ENCODE data around the gene FAM181B. TPM values are rescaled to one million over a fixed set of nuclear protein-coding genes. Genes with fewer than 3 reads are reported as not detected.

The FAM181B gene
- polyA plus RNA-seq, 1 donor (not counting 4 experiments of a cell fraction or from before 2014, with no cell fraction given), result 0.01 TPM

DNA sequence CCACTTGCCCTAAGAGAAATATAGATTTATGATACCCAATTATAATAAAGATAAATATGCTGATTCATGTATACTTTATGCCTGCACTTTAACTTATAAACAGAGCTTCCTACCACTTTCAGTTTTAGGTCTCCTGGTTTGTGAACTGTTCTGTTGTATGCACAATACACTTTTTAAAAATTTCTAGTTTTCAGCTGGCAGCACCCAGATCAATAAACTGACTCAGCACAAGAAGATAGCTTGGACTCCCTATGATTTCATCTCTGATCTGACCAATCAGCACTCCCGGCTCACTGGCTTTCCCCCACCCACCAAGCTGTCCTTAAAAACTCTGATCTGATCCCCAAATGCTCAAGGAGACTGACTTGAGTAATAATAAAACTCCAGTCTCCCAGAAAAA, 33.5 kb upstream of the FAM181B start:
- H3K9ac ChIP-seq (ENCODE audit: control insufficient read depth, extremely low read depth, insufficient read depth, low read length), result no peak overlapping the region
- no peak overlapping the region for H3K27ac ChIP-seq (ENCODE audit: control insufficient read depth, insufficient read depth, low read length)
- H4K20me1 ChIP-seq (ENCODE audit: control insufficient read depth, extremely low read depth, insufficient read depth, low read length), result no peaks in the 10 kb centered on the region
- no peaks in the 10 kb centered on the region for H3K27me3 ChIP-seq (ENCODE audit: control insufficient read depth, extremely low read depth, insufficient read depth, low read length)
- FAIRE-seq, result no peak
- no peak overlapping the region for H2AFZ ChIP-seq (ENCODE audit: control insufficient read depth, low read length)
- no peaks in the 10 kb centered on the region for H3K9me1 ChIP-seq (ENCODE audit: control insufficient read depth, extremely low read depth, insufficient read depth, low read length)
- no peak for TF ChIP-seq EZH2 (IDR thresholded peaks at IDR 0.05; ENCODE audit: low read length)
- TF ChIP-seq, protein P1, sequence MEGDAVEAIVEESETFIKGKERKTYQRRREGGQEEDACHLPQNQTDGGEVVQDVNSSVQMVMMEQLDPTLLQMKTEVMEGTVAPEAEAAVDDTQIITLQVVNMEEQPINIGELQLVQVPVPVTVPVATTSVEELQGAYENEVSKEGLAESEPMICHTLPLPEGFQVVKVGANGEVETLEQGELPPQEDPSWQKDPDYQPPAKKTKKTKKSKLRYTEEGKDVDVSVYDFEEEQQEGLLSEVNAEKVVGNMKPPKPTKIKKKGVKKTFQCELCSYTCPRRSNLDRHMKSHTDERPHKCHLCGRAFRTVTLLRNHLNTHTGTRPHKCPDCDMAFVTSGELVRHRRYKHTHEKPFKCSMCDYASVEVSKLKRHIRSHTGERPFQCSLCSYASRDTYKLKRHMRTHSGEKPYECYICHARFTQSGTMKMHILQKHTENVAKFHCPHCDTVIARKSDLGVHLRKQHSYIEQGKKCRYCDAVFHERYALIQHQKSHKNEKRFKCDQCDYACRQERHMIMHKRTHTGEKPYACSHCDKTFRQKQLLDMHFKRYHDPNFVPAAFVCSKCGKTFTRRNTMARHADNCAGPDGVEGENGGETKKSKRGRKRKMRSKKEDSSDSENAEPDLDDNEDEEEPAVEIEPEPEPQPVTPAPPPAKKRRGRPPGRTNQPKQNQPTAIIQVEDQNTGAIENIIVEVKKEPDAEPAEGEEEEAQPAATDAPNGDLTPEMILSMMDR (optimal IDR thresholded peaks at IDR 0.05 in 1 of 3, IDR thresholded peaks at IDR 0.05 in 1 of 3, conservative IDR thresholded peaks at IDR 0.05 in 1 of 3; ENCODE audit: extremely low read depth in 1 of 3, insufficient read depth in 2 of 3, low read length in 3 of 3), result no peak
- no peak for DNase-seq (ENCODE audit: low read depth, low spot score)
- no peak overlapping the region for H3K4me3 ChIP-seq (ENCODE audit: control insufficient read depth in 2 of 3, extremely low read depth in 1 of 3, insufficient read depth in 2 of 3, low read depth in 1 of 3, low read length in 3 of 3)
- no peaks in the 10 kb centered on the region for H3K36me3 ChIP-seq (ENCODE audit: control insufficient read depth in 2 of 2, extremely low read depth in 1 of 2, insufficient read depth in 2 of 2, low read length in 2 of 2)
- H3K79me2 ChIP-seq (ENCODE audit: control insufficient read depth, insufficient read depth, low read length), result no peaks in the 10 kb centered on the region
- H3K4me1 ChIP-seq (ENCODE audit: control insufficient read depth, extremely low read depth, insufficient read depth, low read length), result peaks cover 3% of the 10 kb centered on the region
- dilution Hi-C loops (cut with MboI; ENCODE audit: extremely low pct_ligation_motif_present, low sequenced_read_pairs), result no loop called here
- no peak overlapping the region for H3K4me2 ChIP-seq (ENCODE audit: control insufficient read depth, extremely low read depth, insufficient read depth, low read depth, low read length)
- no peaks in the 10 kb centered on the region for H3K9me3 ChIP-seq (ENCODE audit: control insufficient read depth, low read depth, low read length)

GRCh38 chr11:82765466-82766034, 31.9 kb upstream of the FAM181B start:
- H3K4me3 ChIP-seq (ENCODE audit: control insufficient read depth in 2 of 3, extremely low read depth in 1 of 3, insufficient read depth in 2 of 3, low read depth in 1 of 3, low read length in 3 of 3), result no peak overlapping the region
- H3K27me3 ChIP-seq (ENCODE audit: control insufficient read depth, extremely low read depth, insufficient read depth, low read length), result no peaks in the 10 kb centered on the region
- no peaks in the 10 kb centered on the region for H3K4me1 ChIP-seq (ENCODE audit: control insufficient read depth, extremely low read depth, insufficient read depth, low read length)
- no peaks in the 10 kb centered on the region for H3K79me2 ChIP-seq (ENCODE audit: control insufficient read depth, insufficient read depth, low read length)
- no peak overlapping the region for H3K9ac ChIP-seq (ENCODE audit: control insufficient read depth, extremely low read depth, insufficient read depth, low read length)
- H4K20me1 ChIP-seq (ENCODE audit: control insufficient read depth, extremely low read depth, insufficient read depth, low read length), result no peaks in the 10 kb centered on the region
- H3K27ac ChIP-seq (ENCODE audit: control insufficient read depth, insufficient read depth, low read length), result no peak overlapping the region
- no peaks in the 10 kb centered on the region for H3K9me1 ChIP-seq (ENCODE audit: control insufficient read depth, extremely low read depth, insufficient read depth, low read length)
- FAIRE-seq (no peak), DNase-seq (ENCODE audit: low read depth, low spot score) (no peak)
- no peak overlapping the region for H2AFZ ChIP-seq (ENCODE audit: control insufficient read depth, low read length)
- TF ChIP-seq EZH2 (IDR thresholded peaks at IDR 0.05; ENCODE audit: low read length), result no peak
- TF ChIP-seq, protein P1 (optimal IDR thresholded peaks at IDR 0.05 in 1 of 3, IDR thresholded peaks at IDR 0.05 in 1 of 3, conservative IDR thresholded peaks at IDR 0.05 in 1 of 3; ENCODE audit: extremely low read depth in 1 of 3, insufficient read depth in 2 of 3, low read length in 3 of 3), result no peak
- no peak overlapping the region for H3K4me2 ChIP-seq (ENCODE audit: control insufficient read depth, extremely low read depth, insufficient read depth, low read depth, low read length)
- dilution Hi-C loops (cut with MboI; ENCODE audit: extremely low pct_ligation_motif_present, low sequenced_read_pairs), result no loop called here
- H3K36me3 ChIP-seq (ENCODE audit: control insufficient read depth in 2 of 2, extremely low read depth in 1 of 2, insufficient read depth in 2 of 2, low read length in 2 of 2), result no peaks in the 10 kb centered on the region
- H3K9me3 ChIP-seq (ENCODE audit: control insufficient read depth, low read depth, low read length), result no peaks in the 10 kb centered on the region
